Endothelial cell of umbilical vein (primary cell): ENCODE data around the gene SLC30A3. TPM values are rescaled to one million over a fixed set of nuclear protein-coding genes. Genes with fewer than 3 reads are reported as not detected.

Experiments
- BruUV-seq: library from RNA; stranded (reverse); fragments of 400-500 nt; replicated peaks from 2 replicates; lab custom pipeline; 2021; lab: Mats Ljungman, UMichigan
- CTCF ChIA-PET: fragments of 300-600, 350-600 bp; sonication (Branson Sonifier 250); formaldehyde crosslinking; loops from one replicate; lab custom pipeline; 2021; ENCODE audit warnings: antibody characterized with exemption, inconsistent platforms; lab: Charles Lee
- POLR2A ChIA-PET: fragments of 300-600, 350-600 bp; sonication (Branson Sonifier 250); formaldehyde crosslinking; loops from one replicate; lab custom pipeline; 2021; ENCODE audit warnings: antibody characterized with exemption, inconsistent platforms; lab: Charles Lee
- DNase-seq: peaks from one replicate; pipeline ENCODE4 v3.0.0-alpha.2; 2011; ENCODE audit warnings: low read depth, low spot score
- FAIRE-seq: peaks from 2 replicates; lab custom pipeline; 2011; peaks lifted over from hg19 to GRCh38; lab: Jason Lieb, UNC
- H2AFZ ChIP-seq: 2 replicates; pipeline ENCODE4 v1.6.0; 2012; ENCODE audit warnings: low read depth, low read length, control low read depth, inconsistent platforms
- H3K27ac ChIP-seq: 2 replicates; pipeline ENCODE4 v1.5.1; 2011; ENCODE audit warnings: low read depth, mild to moderate bottlenecking, control low read depth, low read length, moderate library complexity; ENCODE audit not compliant: insufficient read depth
- H3K27me3 ChIP-seq, 2 experiments: 2 replicates each; pipeline versions ENCODE4 v1.6.0 to v1.6.1; 2011; ENCODE audit warnings: low read length in 2 of 2, mixed read lengths in 1 of 2; ENCODE audit not compliant: control insufficient read depth in 2 of 2, insufficient read depth in 2 of 2
- H3K36me3 ChIP-seq, 2 experiments: 2 replicates in 1 of 2; 3 replicates in 1 of 2; pipeline ENCODE4 v1.5.1; 2011; ENCODE audit warnings: low read length in 2 of 2, mild to moderate bottlenecking in 1 of 2, moderate library complexity in 1 of 2; ENCODE audit not compliant: control insufficient read depth in 2 of 2, insufficient read depth in 2 of 2; ENCODE audit errors: extremely low read depth in 1 of 2
- H3K4me1 ChIP-seq: 3 replicates; pipeline ENCODE4 v1.5.1; 2011; ENCODE audit warnings: mild to moderate bottlenecking, low read length; ENCODE audit not compliant: control insufficient read depth, insufficient read depth; ENCODE audit errors: extremely low read depth
- H3K4me2 ChIP-seq: 2 replicates; pipeline ENCODE4 v1.6.1; 2011; ENCODE audit warnings: low read length, control low read depth, mixed read lengths; ENCODE audit not compliant: insufficient read depth
- H3K4me3 ChIP-seq, 3 experiments: fragments of 200-600 bp in 1 of 3; sonication (generic), shearing (Covaris generic) in 1 of 3; replicated peaks in 1 of 3; 2 replicates each; pipeline ENCODE4 v1.5.1; 2011 to 2016; ENCODE audit warnings: control low read depth in 3 of 3, low read length in 3 of 3, mild to moderate bottlenecking in 2 of 3, inconsistent platforms in 1 of 3, low read depth in 1 of 3, moderate library complexity in 1 of 3; ENCODE audit not compliant: insufficient read depth in 1 of 3
- H3K79me2 ChIP-seq: 2 replicates; pipeline ENCODE4 v1.6.0; 2012; ENCODE audit warnings: low read length, inconsistent platforms; ENCODE audit not compliant: control insufficient read depth, insufficient read depth
- H3K9ac ChIP-seq: replicated peaks from 2 replicates; pipeline ENCODE3; 2011; ENCODE audit warnings: low read length, control low read depth; ENCODE audit not compliant: insufficient read depth; ENCODE audit errors: extremely low read depth
- H3K9me1 ChIP-seq: replicated peaks from 3 replicates; pipeline ENCODE4 v1.6.0; 2011; ENCODE audit warnings: mild to moderate bottlenecking, low read length; ENCODE audit not compliant: control insufficient read depth, insufficient read depth; ENCODE audit errors: extremely low read depth
- H3K9me3 ChIP-seq: replicated peaks from 2 replicates; pipeline ENCODE4 v1.5.1; 2012; ENCODE audit warnings: low read length, inconsistent platforms; ENCODE audit not compliant: control insufficient read depth, insufficient read depth
- H4K20me1 ChIP-seq: replicated peaks from 2 replicates; pipeline ENCODE3; 2011; ENCODE audit warnings: mild to moderate bottlenecking, low read length; ENCODE audit not compliant: control insufficient read depth, insufficient read depth; ENCODE audit errors: extremely low read depth
- EZH2 ChIP-seq: IDR thresholded peaks from 2 replicates; pipeline ENCODE4 v1.6.1; 2012; ENCODE audit warnings: borderline replicate concordance, low read depth, mild to moderate bottlenecking, moderate library complexity, low read length, inconsistent platforms; ENCODE audit not compliant: severe bottlenecking
- FOS ChIP-seq: IDR thresholded peaks from 2 replicates; pipeline ENCODE4 v1.6.1; 2011; ENCODE audit warnings: mild to moderate bottlenecking, low read length, moderate library complexity, borderline replicate concordance; ENCODE audit not compliant: insufficient read depth
- GATA2 ChIP-seq: IDR thresholded peaks from 2 replicates; pipeline ENCODE4 v1.7.0; 2011; ENCODE audit warnings: low read depth, mild to moderate bottlenecking, moderate library complexity, mixed read lengths, low read length; ENCODE audit not compliant: insufficient read length, insufficient read depth
- JUN ChIP-seq: IDR thresholded peaks from 2 replicates; pipeline ENCODE4 v1.6.1; 2011; ENCODE audit warnings: borderline replicate concordance, low read depth; ENCODE audit not compliant: insufficient read length, insufficient read depth
- MYC ChIP-seq: IDR thresholded peaks from one replicate; pipeline ENCODE4 v1.6.1; 2011; ENCODE audit warnings: mild to moderate bottlenecking, low read depth, low read length
- POLR2A ChIP-seq: IDR thresholded peaks from 2 replicates; pipeline ENCODE4 v1.6.1; 2012; ENCODE audit warnings: low read depth, mild to moderate bottlenecking, control low read depth, low read length
- POLR2AphosphoS5 ChIP-seq: IDR thresholded peaks from 2 replicates; pipeline ENCODE4 v1.6.1; 2012; ENCODE audit warnings: low read depth, mild to moderate bottlenecking, control low read depth, low read length, moderate library complexity; ENCODE audit not compliant: insufficient read depth
- dilution Hi-C: fragments of 300-500 bp; cut with MboI; formaldehyde crosslinking; loops from one replicate; pipeline ENCODE4 v1.15.0; 2019; ENCODE audit warnings: low sequenced_read_pairs; ENCODE audit not compliant: extremely low pct_ligation_motif_present
- intact Hi-C: fragments of 100-400 bp; cut with micrococcal nuclease; formaldehyde crosslinking; loops from one replicate; pipeline ENCODE4 v1.10.0; 2022
- polyA plus RNA-seq, 4 experiments: library from polyadenylated mRNA; depleted of rRNA in 3 of 4; stranded (reverse) in 3 of 4; unstranded in 1 of 4; fragments of >200 nt; gene quantifications; 2 replicates each; pipeline versions ENCODE4 v1.2.1 to v1.2.3, GENCODE V29; 2011 to 2012; ENCODE audit warnings: missing spikeins in 1 of 4
- total RNA-seq: library from RNA; stranded (reverse); gene quantifications from 2 replicates; pipeline ENCODE4 v1.2.3, GENCODE V29; 2021
- TF ChIP-seq, protein P1 (sequence below), 2 donors: IDR thresholded peaks; 1 replicate in 1 of 2; 2 replicates in 1 of 2; pipeline ENCODE4 v1.5.1; 2011; ENCODE audit warnings: low read length in 2 of 2, mild to moderate bottlenecking in 2 of 2, moderate library complexity in 2 of 2, control low read depth in 1 of 2, inconsistent platforms in 1 of 2, low read depth in 1 of 2; ENCODE audit not compliant: insufficient read depth in 1 of 2; ENCODE audit errors: extremely low read depth in 1 of 2
- TF ChIP-seq, protein P2 (sequence below): IDR thresholded peaks from 2 replicates; pipeline ENCODE4 v1.6.1; 2011; ENCODE audit not compliant: insufficient read depth, insufficient read length

Gene SLC30A3
- total and polyA plus RNA-seq, 2 donors (not counting 3 experiments of a cell fraction or from before 2014, with no cell fraction given): 16.7 to 63.9 TPM

DNA sequence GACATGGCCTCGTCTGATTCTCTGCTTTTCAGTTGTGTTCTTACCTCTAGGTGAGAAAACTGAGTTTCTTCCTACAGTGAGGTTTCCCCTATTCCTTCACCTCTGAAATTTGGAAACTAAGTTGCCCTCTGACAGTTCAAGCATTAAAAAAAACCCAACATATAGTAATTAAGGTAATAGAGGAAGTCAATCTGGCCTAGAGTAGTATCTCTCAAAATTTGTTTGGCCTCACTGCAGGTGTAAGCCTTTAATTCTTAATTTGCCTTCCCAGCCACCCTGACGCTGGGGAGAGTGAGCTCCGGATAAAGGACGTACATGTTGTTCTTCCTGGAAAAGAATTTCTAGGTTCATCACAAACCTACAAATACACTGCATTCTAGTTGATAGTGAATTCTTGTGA lies 44.2 kb downstream of the SLC30A3 start:
- BruUV-seq: no TSS peak
- peak overlapping the region in 1 of 3 experiments; percentile 86 for H3K4me3 ChIP-seq

More for the DNA sequence above, 44.2 kb downstream of the SLC30A3 start:
- H3K9ac ChIP-seq: peak overlapping the region; percentile 86
- DNase-seq (no peak), FAIRE-seq (no peak)
- H3K27me3 ChIP-seq: no peaks in the 10 kb centered on the region
- intact Hi-C loops (no loop called here), dilution Hi-C loops (no loop called here)
- H3K4me2 ChIP-seq: peak overlapping the region; percentile 94
- peaks cover 16% of the 10 kb centered on the region for H3K4me1 ChIP-seq
- H3K36me3 ChIP-seq: peaks cover 10 to 12% of the 10 kb centered on the region in 2 experiments
- CTCF ChIA-PET: interaction anchor here (0.6 kb wide), 1 partner anchor 85 kb away, joined by 3 read pairs; no protein-coding TSS in a partner anchor
- H3K9me1 ChIP-seq: no peaks in the 10 kb centered on the region
- H4K20me1 ChIP-seq: no peaks in the 10 kb centered on the region
- H3K27ac ChIP-seq: no peak overlapping the region
- TF ChIP-seq POLR2A (no peak), MYC (no peak), JUN (no peak), EZH2 (no peak), POLR2AphosphoS5 (no peak), FOS (no peak), GATA2 (no peak)
- TF ChIP-seq, protein P1, sequence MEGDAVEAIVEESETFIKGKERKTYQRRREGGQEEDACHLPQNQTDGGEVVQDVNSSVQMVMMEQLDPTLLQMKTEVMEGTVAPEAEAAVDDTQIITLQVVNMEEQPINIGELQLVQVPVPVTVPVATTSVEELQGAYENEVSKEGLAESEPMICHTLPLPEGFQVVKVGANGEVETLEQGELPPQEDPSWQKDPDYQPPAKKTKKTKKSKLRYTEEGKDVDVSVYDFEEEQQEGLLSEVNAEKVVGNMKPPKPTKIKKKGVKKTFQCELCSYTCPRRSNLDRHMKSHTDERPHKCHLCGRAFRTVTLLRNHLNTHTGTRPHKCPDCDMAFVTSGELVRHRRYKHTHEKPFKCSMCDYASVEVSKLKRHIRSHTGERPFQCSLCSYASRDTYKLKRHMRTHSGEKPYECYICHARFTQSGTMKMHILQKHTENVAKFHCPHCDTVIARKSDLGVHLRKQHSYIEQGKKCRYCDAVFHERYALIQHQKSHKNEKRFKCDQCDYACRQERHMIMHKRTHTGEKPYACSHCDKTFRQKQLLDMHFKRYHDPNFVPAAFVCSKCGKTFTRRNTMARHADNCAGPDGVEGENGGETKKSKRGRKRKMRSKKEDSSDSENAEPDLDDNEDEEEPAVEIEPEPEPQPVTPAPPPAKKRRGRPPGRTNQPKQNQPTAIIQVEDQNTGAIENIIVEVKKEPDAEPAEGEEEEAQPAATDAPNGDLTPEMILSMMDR (IDR thresholded peaks at IDR 0.05; ENCODE audit: extremely low read depth in 1 of 2, insufficient read depth in 1 of 2, low read depth in 1 of 2, low read length in 2 of 2): no peak
- TF ChIP-seq, protein P2, sequence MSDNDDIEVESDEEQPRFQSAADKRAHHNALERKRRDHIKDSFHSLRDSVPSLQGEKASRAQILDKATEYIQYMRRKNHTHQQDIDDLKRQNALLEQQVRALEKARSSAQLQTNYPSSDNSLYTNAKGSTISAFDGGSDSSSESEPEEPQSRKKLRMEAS: no peak
- H3K9me3 ChIP-seq: no peaks in the 10 kb centered on the region
- POLR2A ChIA-PET: no interaction called here
- H3K79me2 ChIP-seq: peaks cover 25% of the 10 kb centered on the region
- no peak overlapping the region for H2AFZ ChIP-seq
